GM12873 (cell line): ENCODE data around the gene LRRC45.

Experiments
- TF ChIP-seq, protein P1 (sequence below): IDR thresholded peaks from 2 replicates; pipeline ENCODE4 v1.5.1; 2012; ENCODE audit warnings: low read depth, mild to moderate bottlenecking, moderate library complexity, low read length, control low read depth; ENCODE audit not compliant: insufficient read depth; ENCODE audit errors: missing control alignments

Gene LRRC45

DNA sequence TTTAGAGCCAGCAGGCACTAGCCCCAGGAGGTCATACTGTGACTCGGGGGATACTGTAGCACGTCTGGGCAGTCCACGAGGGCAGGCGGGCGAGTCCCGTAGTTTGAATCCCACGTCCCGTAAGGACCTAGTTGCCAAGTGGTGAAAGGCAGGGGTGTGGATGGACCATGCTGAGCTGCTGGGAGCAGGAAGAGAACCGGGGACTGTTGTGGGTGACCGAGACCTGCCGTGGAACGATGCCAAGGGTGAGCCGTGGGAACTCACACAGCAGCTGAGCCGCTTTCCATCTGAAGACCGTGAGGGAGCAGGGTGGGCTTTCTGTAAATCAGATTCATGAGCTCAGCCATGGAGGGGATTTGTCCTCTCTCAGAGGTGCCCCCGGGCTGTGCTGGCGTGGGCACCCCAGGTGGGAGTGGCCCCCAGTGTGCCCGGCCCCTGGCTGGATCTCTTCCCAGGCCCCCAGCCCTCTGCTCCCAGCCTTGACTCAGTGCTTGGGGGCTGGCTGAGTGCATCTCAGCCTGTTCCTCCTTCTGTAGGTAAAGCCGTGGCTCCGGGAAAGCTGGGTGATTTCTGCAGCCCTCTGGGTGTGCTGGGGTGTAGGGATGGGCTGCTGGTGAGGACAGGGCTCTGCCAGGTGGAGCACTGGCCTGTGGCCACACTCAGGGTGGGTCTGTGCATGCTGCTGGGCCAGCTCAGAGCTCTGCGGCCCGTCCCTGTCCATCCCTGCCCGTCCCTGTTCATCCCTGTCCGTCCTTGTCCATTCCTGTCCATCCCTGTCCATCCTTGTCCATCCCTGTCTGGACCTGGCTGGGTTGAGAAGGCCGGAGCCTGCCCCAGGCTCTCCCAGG lies 32.0 kb upstream of the LRRC45 start:
- TF ChIP-seq, protein P1, sequence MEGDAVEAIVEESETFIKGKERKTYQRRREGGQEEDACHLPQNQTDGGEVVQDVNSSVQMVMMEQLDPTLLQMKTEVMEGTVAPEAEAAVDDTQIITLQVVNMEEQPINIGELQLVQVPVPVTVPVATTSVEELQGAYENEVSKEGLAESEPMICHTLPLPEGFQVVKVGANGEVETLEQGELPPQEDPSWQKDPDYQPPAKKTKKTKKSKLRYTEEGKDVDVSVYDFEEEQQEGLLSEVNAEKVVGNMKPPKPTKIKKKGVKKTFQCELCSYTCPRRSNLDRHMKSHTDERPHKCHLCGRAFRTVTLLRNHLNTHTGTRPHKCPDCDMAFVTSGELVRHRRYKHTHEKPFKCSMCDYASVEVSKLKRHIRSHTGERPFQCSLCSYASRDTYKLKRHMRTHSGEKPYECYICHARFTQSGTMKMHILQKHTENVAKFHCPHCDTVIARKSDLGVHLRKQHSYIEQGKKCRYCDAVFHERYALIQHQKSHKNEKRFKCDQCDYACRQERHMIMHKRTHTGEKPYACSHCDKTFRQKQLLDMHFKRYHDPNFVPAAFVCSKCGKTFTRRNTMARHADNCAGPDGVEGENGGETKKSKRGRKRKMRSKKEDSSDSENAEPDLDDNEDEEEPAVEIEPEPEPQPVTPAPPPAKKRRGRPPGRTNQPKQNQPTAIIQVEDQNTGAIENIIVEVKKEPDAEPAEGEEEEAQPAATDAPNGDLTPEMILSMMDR = no peak

DNA sequence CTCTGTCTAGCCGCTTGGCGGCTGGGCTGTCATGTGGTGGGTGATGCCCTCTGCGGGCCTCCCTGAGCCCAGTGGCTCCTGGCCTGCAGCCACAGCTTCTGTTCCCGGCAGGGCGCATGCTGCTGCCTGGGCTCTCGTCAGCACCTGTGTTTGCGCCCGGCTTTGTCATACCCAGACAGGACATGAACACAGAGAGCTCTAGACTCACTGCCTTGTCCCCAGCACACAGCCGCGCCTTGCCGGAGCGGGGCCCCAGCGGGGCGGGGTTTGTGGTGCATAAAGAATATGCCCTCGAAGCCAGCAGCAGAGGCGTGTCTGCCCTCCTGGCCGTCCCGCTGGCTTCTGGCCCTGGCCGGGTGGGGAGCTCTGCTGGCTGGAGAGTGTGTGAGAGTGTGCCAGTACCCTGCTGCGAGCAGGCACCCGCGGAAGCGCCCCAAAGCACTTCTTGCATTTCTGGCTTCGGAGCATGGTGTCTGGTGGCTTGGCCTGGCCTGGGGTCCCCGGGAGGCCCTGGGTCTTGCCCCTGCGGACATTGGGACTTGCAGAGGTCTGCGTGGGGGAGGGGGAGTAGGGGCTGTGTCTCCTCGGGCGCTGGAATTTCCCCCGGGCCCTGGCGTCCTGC lies 31.3 kb upstream of the LRRC45 start:
- TF ChIP-seq, protein P1 = no peak

DNA sequence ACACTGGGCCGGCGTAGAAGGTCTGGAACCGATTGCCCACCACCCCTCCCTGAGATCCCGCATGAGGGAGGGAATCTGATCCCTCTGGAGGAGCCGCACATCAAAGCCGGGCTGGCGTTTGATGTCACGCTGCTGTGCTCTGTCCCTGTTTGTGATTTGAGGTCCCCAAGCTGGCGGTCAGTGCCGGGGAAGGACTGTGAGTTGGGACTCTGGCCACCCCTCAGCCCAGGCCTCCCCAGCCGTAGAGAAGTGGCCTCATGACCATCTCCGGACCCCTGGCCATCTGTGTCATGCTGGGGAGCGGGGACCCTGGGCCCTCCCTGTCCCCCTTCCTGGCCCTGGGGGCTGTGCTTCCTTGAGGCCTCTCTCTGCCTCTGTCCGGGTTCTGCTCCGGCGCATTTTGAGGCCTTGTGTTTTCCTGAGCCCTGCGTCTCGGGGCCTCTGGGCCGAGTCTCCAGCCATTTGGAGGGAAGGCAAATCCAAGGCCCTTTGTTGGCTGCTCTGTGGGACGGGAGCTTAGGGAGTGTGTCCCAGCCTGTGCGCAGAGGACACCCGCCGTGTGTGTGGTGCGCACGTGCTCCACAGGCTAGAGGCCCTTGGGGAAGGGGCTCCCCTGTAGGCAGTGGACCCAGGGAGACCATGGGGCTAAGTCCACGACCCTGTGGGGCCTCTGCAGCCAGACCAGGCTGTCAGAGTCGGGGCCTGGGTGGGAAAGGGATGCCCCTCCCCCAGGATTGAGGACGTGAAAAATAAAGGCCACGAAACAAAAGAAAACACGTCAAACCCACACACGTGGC lies 30.6 kb upstream of the LRRC45 start:
- TF ChIP-seq, protein P1 = no peak

DNA sequence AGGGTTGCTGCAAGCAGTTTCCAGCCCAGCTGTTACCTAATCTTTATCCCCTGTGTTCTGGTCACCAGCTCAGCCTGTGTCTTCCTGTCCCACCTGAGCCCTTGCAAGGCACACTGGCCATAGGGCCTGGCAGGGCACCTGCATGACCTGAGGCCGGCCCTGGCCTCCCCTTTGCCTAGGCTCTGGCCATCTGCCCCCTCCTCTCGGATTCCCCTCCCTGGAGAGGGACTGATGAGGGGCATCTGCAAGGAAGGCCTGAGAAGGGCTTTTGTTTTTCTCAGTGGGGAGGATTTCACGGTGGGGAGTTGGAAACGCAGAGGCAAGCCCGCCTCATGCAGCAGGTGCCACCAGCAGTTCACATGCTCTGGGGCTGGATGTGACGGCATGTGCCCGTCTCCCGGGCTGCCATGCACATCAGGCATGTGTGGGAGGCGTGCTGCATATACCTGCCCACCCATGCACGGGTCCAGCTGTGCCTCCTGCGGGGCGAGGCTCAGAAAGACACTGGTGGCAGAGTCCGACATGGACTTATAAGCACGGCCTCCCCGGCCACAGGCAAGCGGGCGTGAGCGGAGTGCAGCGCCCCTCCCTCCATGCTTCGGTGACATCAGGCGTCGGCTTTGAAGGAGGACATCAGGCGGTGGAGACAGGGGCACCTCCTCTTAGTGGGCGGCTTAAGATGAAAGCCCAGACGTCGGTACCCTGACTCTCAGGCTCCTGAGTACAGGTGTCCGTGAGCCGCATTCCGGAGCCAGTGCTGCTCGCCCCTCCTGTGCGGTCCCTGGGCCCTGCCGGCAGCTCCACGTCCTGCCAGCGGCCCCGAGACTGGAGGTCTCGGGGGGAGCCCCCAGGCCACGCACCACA lies 29.1 kb upstream of the LRRC45 start:
- TF ChIP-seq, protein P1 = no peak

DNA sequence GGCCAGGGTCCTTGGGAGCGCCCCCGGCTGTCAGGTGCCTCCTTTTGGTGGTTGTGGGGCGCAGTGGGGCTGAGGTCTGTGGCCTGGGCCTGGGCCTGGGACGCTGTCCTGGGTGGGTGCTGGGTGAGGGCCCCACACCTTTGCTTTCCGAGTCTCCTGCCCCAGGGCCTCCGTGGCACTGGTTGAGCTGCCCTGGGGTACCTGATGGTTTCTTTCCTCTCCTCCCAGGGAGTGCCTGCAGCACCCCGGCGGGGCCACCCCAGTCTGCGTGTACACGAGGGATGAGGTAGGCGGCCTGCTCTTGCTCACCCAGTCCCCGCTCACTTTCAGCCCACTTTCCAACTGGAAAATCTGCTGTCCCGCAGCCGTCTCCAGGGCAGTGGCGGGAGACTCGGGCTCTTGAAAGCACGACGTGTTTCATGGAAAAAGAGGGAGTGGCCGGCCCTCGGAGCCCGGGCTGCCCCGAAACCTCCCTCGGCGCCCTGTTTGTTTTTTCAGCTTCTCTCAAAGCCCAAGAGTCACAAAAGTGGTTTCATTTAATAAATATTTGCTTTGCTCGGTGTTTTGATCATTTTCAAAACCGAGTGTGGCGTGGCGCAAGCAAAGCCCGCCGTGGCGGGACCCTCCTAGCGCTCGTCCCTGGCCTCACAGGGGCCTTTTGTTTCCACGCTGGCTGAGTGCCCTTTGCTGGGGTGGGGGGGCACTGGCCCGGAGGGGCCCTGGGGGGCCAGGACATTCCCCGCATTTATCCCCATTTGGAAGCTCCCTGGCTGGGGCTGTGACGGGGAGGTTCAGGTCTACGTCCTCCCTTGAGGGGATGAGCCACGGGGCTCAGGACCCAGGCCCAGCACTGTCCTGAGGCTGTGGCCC lies 28.3 kb upstream of the LRRC45 start:
- TF ChIP-seq, protein P1 = no peak

DNA sequence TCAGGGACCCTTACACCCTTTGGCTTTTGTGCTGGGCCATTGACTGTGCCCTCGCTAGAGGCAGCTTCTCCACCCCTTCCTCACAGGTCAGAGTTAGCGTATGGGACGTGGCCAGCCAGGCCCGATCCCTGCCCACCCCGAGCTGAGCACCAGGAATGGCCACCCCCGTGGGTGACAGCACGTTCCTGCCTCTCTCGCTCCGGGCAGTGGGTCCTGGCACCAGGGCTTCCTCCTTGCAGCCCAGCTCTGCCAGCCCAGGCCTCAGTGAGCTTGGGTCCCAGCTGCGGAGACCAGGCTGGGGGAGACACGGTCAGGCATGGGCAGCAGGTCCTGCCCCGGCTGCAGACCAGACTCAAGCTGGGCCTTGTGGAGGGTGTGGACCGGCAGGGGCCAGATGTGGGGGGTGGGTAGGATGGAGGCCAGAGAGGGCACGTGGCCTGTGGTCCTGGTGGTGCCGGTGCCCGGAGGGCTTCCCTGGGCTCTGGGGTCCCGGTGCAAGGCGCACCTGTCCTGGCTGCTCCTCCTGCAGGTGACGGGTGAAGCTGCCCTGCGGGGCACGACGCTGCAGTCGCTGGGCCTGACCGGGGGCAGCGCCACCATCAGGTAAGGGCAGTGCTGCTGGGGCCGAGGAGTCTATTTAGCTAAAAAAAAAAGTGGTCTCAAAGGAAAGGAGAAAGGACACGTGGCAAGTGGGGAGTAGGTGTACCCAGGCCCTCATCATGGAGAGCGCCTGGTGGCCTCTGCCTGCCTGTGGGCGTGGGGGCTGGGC lies 27.5 kb upstream of the LRRC45 start:
- TF ChIP-seq, protein P1 = no peak
